HCT116 (cell line): Measurements from ENCODE around the gene AIFM2. TPM values are rescaled to one million over a fixed set of nuclear protein-coding genes. Genes with fewer than 3 reads are reported as not detected.

ENCODE experiments used
- ATAC-seq: fragments of 200-7000 bp; cut with Tn5 transposase; 2 replicates; pipeline ENCODE4 v1.9.1; 2020; ENCODE audit warnings: mild to moderate bottlenecking, moderate library complexity
- BruUV-seq: library from RNA; stranded (reverse); fragments of 400-500 nt; replicated peaks from 2 replicates; lab custom pipeline; 2021; lab: Mats Ljungman, UMichigan
- CTCF ChIA-PET: fragments of 300-600 bp; sonication (Branson Sonifier 250); formaldehyde crosslinking; loops from one replicate; lab custom pipeline; 2021; ENCODE audit warnings: antibody characterized with exemption; lab: Charles Lee
- POLR2A ChIA-PET: fragments of 300-600, 350-600 bp; sonication (Branson Sonifier 250); formaldehyde crosslinking; loops from one replicate; lab custom pipeline; 2021; ENCODE audit warnings: antibody characterized with exemption; lab: Charles Lee
- RAD21 ChIA-PET, 2 experiments: fragments of 300-600 bp; sonication (Branson Sonifier 250); formaldehyde crosslinking; loops; one replicate each; lab custom pipeline; 2023; ENCODE audit warnings: low total read pairs in 2 of 2; ENCODE audit not compliant: uncharacterized antibody in 2 of 2, unreplicated experiment in 2 of 2, low non-redundant PET in 1 of 2; lab: Charles Lee
- DNase-seq: peaks from one replicate; pipeline ENCODE4 v3.0.0-alpha.2; 2010; ENCODE audit warnings: low read depth, low spot score
- H2AFZ ChIP-seq: fragments of 200-600 bp; shearing (Covaris generic), sonication (generic); 2 replicates; pipeline ENCODE4 v1.6.1; 2017; ENCODE audit warnings: low read depth, mixed run types, mixed read lengths, antibody characterized with exemption, low read length; ENCODE audit not compliant: poor library complexity, severe bottlenecking
- H3K27ac ChIP-seq: 2 replicates; pipeline ENCODE4 v1.5.1; 2012; ENCODE audit warnings: low read depth, low read length
- H3K27me3 ChIP-seq: fragments of 200-600 bp; sonication (generic); 2 replicates; pipeline ENCODE4 v1.6.1; 2016; ENCODE audit warnings: mixed run types, low read length, mixed read lengths; ENCODE audit not compliant: insufficient read depth
- H3K36me3 ChIP-seq, 2 experiments: fragments of 200-500 bp in 1 of 2; fragments of 200-600 bp in 1 of 2; sonication (Bioruptor generic) in 1 of 2; sonication (generic) in 1 of 2; 2 replicates each; pipeline versions ENCODE4 v1.5.1 to v1.6.1; 2014 to 2016; ENCODE audit warnings: low read length in 2 of 2, inconsistent platforms in 1 of 2, mixed read lengths in 1 of 2, mixed run types in 1 of 2; ENCODE audit not compliant: insufficient read depth in 2 of 2, control insufficient read depth in 1 of 2
- H3K4me1 ChIP-seq, 2 experiments: fragments of 200-600 bp in 1 of 2; sonication (generic) in 1 of 2; 2 replicates each; pipeline versions ENCODE4 v1.5.1 to v1.6.1; 2012 to 2017; ENCODE audit warnings: low read length in 2 of 2, inconsistent platforms in 1 of 2, mild to moderate bottlenecking in 1 of 2, mixed read lengths in 1 of 2, mixed run types in 1 of 2, moderate library complexity in 1 of 2; ENCODE audit not compliant: insufficient read depth in 2 of 2, control insufficient read depth in 1 of 2
- H3K4me2 ChIP-seq: fragments of 200-600 bp; sonication (generic); 2 replicates; pipeline ENCODE4 v1.6.1; 2017; ENCODE audit warnings: mixed run types, low read length, mixed read lengths
- H3K4me3 ChIP-seq, 2 experiments: fragments of 200-600 bp in 1 of 2; sonication (generic) in 1 of 2; replicated peaks in 1 of 2; 2 replicates each; pipeline ENCODE4 v1.5.1; 2011 to 2016; ENCODE audit warnings: low read length in 2 of 2, control low read depth in 1 of 2, low read depth in 1 of 2, mild to moderate bottlenecking in 1 of 2, mixed read lengths in 1 of 2, mixed run types in 1 of 2
- H3K79me2 ChIP-seq: fragments of 200-600 bp; sonication (generic); 2 replicates; pipeline ENCODE4 v1.6.1; 2017; ENCODE audit warnings: mild to moderate bottlenecking, mixed run types, low read length, moderate library complexity, mixed read lengths; ENCODE audit not compliant: insufficient read depth
- H3K9ac ChIP-seq: fragments of 200-600 bp; sonication (generic); 2 replicates; pipeline ENCODE4 v1.6.1; 2016; ENCODE audit warnings: low read length, mixed read lengths
- H3K9me2 ChIP-seq: fragments of 200-600 bp; sonication (generic), shearing (Covaris generic); 2 replicates; pipeline ENCODE4 v1.6.1; 2017; ENCODE audit warnings: mixed run types, mild to moderate bottlenecking, moderate library complexity; ENCODE audit not compliant: insufficient read depth
- H3K9me3 ChIP-seq, 2 experiments: fragments of 200-500 bp in 1 of 2; fragments of 200-600 bp in 1 of 2; sonication (Bioruptor generic) in 1 of 2; sonication (generic) in 1 of 2; 2 replicates each; pipeline ENCODE4 v1.6.1; 2014 to 2017; ENCODE audit warnings: low read length in 2 of 2, mixed read lengths in 2 of 2, inconsistent platforms in 1 of 2, low read depth in 1 of 2, mild to moderate bottlenecking in 1 of 2, mixed run types in 1 of 2, moderate library complexity in 1 of 2; ENCODE audit not compliant: control insufficient read depth in 1 of 2, insufficient read depth in 1 of 2
- H4K20me1 ChIP-seq: fragments of 200-600 bp; sonication (generic), shearing (Covaris generic); 2 replicates; pipeline ENCODE4 v1.6.1; 2017; ENCODE audit warnings: mixed run types, mild to moderate bottlenecking, moderate library complexity; ENCODE audit not compliant: insufficient read depth
- ATF3 ChIP-seq: IDR thresholded peaks from 2 replicates; pipeline ENCODE4 v1.6.1; 2012
- CBX3 ChIP-seq: IDR thresholded peaks from 2 replicates; pipeline ENCODE4 v1.6.1; 2012; ENCODE audit warnings: low read depth
- EGR1 ChIP-seq: IDR thresholded peaks from 2 replicates; pipeline ENCODE4 v1.6.1; 2012; ENCODE audit warnings: low read depth
- EZH2 ChIP-seq: fragments of 200-600 bp; sonication (generic); IDR thresholded peaks from 2 replicates; pipeline ENCODE4 v1.6.1; 2017; ENCODE audit warnings: antibody characterized with exemption, mixed run types
- JUND ChIP-seq: IDR thresholded peaks from 2 replicates; pipeline ENCODE4 v1.6.1; 2012
- MAX ChIP-seq: IDR thresholded peaks from 2 replicates; pipeline ENCODE4 v1.6.1; 2012
- POLR2A ChIP-seq: IDR thresholded peaks from 2 replicates; pipeline ENCODE4 v1.7.0; 2011; ENCODE audit warnings: borderline replicate concordance; ENCODE audit not compliant: insufficient read depth, insufficient read length; ENCODE audit errors: extremely low read depth
- REST ChIP-seq: IDR thresholded peaks from 2 replicates; pipeline ENCODE4 v1.6.1; 2012; ENCODE audit warnings: low read depth
- SIN3A ChIP-seq: IDR thresholded peaks from 2 replicates; pipeline ENCODE4 v1.6.1; 2012; ENCODE audit warnings: low read depth
- SRF ChIP-seq: IDR thresholded peaks from 2 replicates; pipeline ENCODE4 v1.6.1; 2012; ENCODE audit warnings: low read depth
- TCF7L2 ChIP-seq: IDR thresholded peaks from 2 replicates; pipeline ENCODE4 v1.7.0; 2011; ENCODE audit warnings: borderline replicate concordance, inconsistent platforms; ENCODE audit not compliant: insufficient read depth, insufficient read length; ENCODE audit errors: extremely low read depth
- YY1 ChIP-seq: IDR thresholded peaks from 2 replicates; pipeline ENCODE4 v1.6.1; 2011; ENCODE audit warnings: low read length, low read depth, moderate library complexity, mild to moderate bottlenecking; ENCODE audit not compliant: insufficient replicate concordance; ENCODE audit errors: extremely low read depth
- ZBTB33 ChIP-seq: IDR thresholded peaks from 2 replicates; pipeline ENCODE4 v1.6.1; 2011; ENCODE audit warnings: mild to moderate bottlenecking, low read length, moderate library complexity; ENCODE audit not compliant: insufficient replicate concordance; ENCODE audit errors: extremely low read depth
- intact Hi-C: fragments of 100-400 bp; cut with micrococcal nuclease; formaldehyde crosslinking; loops from 2 replicates; pipeline ENCODE4 v1.10.0; 2022
- total RNA-seq: library from RNA; stranded (reverse); gene quantifications from one replicate; pipeline ENCODE4 v1.2.1, GENCODE V29; 2021; ENCODE audit not compliant: unreplicated experiment

The AIFM2 gene
- total RNA-seq, 1 experiment from 2014 or later, result 20.0 TPM

- Histone ChIP-seq H3K9me2 (no peaks in the 10 kb centered on the region), H3K36me3 (no peaks in the 10 kb centered on the region), H3K4me3 (peak overlapping the region in 1 of 2 experiments; percentile 81; a peak in 1 of 4 replicates)
- POLR2A ChIA-PET, result no interaction called here
- no peak for TF ChIP-seq TCF7L2
- TF ChIP-seq REST, result no peak
- TF ChIP-seq POLR2A, result no peak
- no peak for TF ChIP-seq EGR1
- TF ChIP-seq JUND, result no peak
- no peak for TF ChIP-seq YY1
- TF ChIP-seq ATF3, result no peak
- TF ChIP-seq SRF, result no peak
- no peak for TF ChIP-seq ZBTB33
- TF ChIP-seq MAX, result no peak
- no peak for TF ChIP-seq SIN3A
- no peak for TF ChIP-seq EZH2
- no peak for TF ChIP-seq CBX3
- TF ChIP-seq, all 23 proteins: peak for 0
- no peak for ATAC-seq
- BruUV-seq, result TSS peak; percentile 39
- Histone ChIP-seq H3K4me1 (peaks cover 8 to 26% of the 10 kb centered on the region in 2 experiments; a peak in 3 of 4 replicates), H3K9me3 (no peaks in the 10 kb centered on the region), H2AFZ (no peak overlapping the region), H3K9ac (peak overlapping the region; percentile 97), H3K27me3 (no peaks in the 10 kb centered on the region), H3K79me2 (peaks cover 18% of the 10 kb centered on the region; the same call in 1 of the 2 replicates), H3K27ac (no peak overlapping the region), H4K20me1 (no peaks in the 10 kb centered on the region), H3K4me2 (peak overlapping the region; percentile 95)
- intact Hi-C loops, result loop anchor here (5.0 kb wide), 1 partner anchor 243 kb away; no protein-coding TSS in a partner anchor
- ChIA-PET RAD21 (no interaction called here), CTCF (interaction anchor here (1.7 to 3.7 kb wide), 3 partner anchors 11 to 243 kb away, joined by 4 to 33 read pairs (median 14); no protein-coding TSS in a partner anchor)
- no peak for DNase-seq
Measured at GRCh38 chr10:70144372-70145110, 11.9 kb upstream of the AIFM2 start.
